HG02798 (cell line): ENCODE data around the gene DMAC2.
"Not testable (repeated sequence)": the region's sequence is repeated elsewhere in the genome, so short reads cannot be mapped to it uniquely, and the experiment has no call there.

ENCODE experiments used
- ATAC-seq: cut with Tn5 transposase; IDR thresholded peaks from one replicate; pipeline ENCODE4 v1.9.1; 2021; ENCODE audit warnings: mild to moderate bottlenecking; ENCODE audit not compliant: unreplicated experiment, poor library complexity

DMAC2 gene

GRCh38 chr19:41403181-41403970 is 36.3 kb downstream of the DMAC2 start:
- no peak for ATAC-seq

GRCh38 chr19:41402010-41402409 is 37.7 kb downstream of the DMAC2 start:
- no peak for ATAC-seq

- no peak for ATAC-seq
Observed at GRCh38 chr19:41401483-41401882, 38.2 kb downstream of the DMAC2 start.

GRCh38 chr19:41399525-41399924 is 40.2 kb downstream of the DMAC2 start:
- no peak for ATAC-seq

GRCh38 chr19:41399091-41399490 is 40.6 kb downstream of the DMAC2 start:
- ATAC-seq = no peak

GRCh38 chr19:41398598-41398997 is 41.1 kb downstream of the DMAC2 start:
- ATAC-seq = no peak

GRCh38 chr19:41398050-41398418 is 41.7 kb downstream of the DMAC2 start:
- no peak for ATAC-seq

- ATAC-seq = peak; percentile 94
Observed at GRCh38 chr19:41397086-41398049, 42.3 kb downstream of the DMAC2 start, which contains the start of the genes BCKDHA and EXOSC5. Gene BCKDHA, plus strand, starts transcription at chr19:41397818. Its CDS starts 10 bp downstream, at chr19:41397828. Gene EXOSC5, minus strand, starts transcription at chr19:41397359. Its CDS starts 31 bp downstream, at chr19:41397328.

GRCh38 chr19:41395355-41395754 is 44.4 kb downstream of the DMAC2 start:
- no peak for ATAC-seq

GRCh38 chr19:41392775-41393174 is 46.9 kb downstream of the DMAC2 start:
- no peak for ATAC-seq

- no peak for ATAC-seq
Observed at GRCh38 chr19:41391618-41392017, 48.1 kb downstream of the DMAC2 start.

GRCh38 chr19:41386442-41386841 is 53.3 kb downstream of the DMAC2 start:
- no peak for ATAC-seq

GRCh38 chr19:41384351-41384750 is 55.4 kb downstream of the DMAC2 start:
- ATAC-seq = no peak

GRCh38 chr19:41381536-41381935 is 58.2 kb downstream of the DMAC2 start:
- not testable (repeated sequence) for ATAC-seq
